HPDE6-E6E7 (cell line): ENCODE measurements around the gene KIAA1755.

Source experiments
- DNase-seq: peaks from one replicate; pipeline ENCODE4 v3.0.0; 2011; ENCODE audit warnings: missing footprints; ENCODE audit errors: extremely low spot score

KIAA1755 gene

GRCh38 chr20:38166703-38167233 is 93.8 kb downstream of the KIAA1755 start:
- no peak for DNase-seq

DNA sequence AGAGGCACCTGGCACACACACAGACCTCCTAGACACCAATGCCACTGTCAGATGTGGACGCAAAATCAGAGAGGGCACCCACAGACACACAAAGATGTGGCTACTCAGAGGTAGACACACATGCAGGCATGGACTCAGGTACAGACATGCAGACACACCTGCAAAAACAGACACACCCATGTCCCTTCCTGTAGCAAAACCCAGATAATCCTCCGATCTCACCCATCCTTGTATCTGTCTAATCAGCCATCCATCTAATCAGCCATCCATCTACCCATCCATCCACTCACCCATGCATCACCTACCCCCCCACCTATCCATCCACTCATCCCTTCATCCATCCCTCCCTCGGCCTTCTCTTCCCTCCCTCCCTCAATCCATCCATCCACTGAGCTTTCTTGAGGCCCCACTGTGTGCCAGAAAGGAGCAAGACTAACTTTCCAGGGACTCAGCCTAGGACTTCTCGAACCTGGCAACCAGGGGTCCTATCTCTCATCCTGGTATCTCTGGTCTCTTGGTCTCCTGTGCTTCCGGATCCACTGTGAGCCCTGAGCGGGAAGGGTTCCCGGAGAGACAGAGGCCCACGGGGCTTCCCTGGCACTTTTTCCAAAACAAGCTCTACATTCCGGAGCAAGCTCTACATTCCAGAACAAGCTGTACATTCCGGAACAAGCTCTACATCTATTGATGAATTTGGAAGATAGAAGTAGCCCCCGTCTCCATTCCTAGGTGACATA is 94.4 kb downstream of the KIAA1755 start:
- DNase-seq: no peak

DNA sequence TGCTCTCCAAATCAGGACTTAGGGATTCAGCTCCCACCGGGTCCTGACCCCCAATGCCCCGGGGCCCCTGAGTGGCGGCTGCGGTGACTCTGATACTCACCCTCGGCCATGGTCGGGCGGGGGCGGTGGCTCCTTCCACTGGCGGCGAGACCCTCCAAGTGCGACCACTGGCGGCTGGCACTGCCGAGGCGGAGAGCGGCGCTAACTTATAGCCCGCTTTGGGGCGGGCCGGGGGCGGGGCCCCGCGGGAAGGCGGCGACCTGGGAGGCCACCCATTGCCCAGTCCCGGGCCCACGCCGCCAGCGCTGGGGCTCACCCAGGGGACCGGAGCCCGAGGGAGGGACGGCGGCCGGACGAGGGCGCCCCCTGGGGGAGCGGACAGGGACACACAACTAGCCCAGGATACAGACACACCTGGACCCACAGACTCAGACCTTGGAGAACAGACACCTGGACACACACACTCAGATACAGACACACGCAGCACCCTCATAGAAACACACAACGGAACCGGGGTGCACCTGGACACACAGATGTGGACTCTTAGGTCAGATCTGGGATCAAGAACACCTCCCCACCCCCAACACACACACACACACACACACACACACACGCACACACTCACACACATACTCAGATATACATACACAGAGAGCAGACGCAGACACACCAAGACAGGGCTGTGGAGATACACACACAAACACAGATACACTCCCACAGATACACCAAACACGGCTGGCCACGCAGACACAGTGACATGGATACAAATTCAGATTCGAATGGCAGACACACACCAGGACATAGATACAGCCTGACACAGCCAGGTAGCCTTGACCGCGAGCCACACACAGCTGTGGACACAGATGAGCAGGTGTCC is 95.2 kb downstream of the KIAA1755 start, which contains the start of gene TGM2:
Gene TGM2 (minus strand): TSS at position 182 of the 877 bp plus-strand sequence. CDS start 72 bp downstream, at position 110.
- no peak for DNase-seq

- DNase-seq: no peak
Observed at GRCh38 chr20:38164624-38165088, 95.9 kb downstream of the KIAA1755 start.

- no peak for DNase-seq
Observed at GRCh38 chr20:38164069-38164468, 96.5 kb downstream of the KIAA1755 start.

- DNase-seq: no peak
Observed at GRCh38 chr20:38162878-38163875, 97.4 kb downstream of the KIAA1755 start.

DNA sequence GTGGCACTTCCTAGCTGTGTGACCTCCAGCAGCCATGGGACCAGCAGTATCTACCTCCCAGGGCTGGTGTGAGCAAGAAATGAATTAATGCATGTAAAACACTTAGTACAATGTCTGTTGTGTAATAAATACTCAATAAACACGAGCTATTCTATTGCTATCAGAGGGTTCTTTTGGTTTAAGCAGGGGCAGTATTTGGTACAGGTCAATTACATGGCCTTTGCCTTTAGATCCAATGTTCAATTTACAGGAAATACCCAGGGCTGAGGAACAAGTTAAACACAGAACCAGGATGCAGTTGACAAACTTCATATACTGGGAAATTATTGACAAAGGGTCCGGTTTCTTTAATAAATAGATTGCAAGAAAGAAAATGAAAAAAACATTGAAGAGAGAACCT is 98.4 kb downstream of the KIAA1755 start:
- DNase-seq: no peak

DNA sequence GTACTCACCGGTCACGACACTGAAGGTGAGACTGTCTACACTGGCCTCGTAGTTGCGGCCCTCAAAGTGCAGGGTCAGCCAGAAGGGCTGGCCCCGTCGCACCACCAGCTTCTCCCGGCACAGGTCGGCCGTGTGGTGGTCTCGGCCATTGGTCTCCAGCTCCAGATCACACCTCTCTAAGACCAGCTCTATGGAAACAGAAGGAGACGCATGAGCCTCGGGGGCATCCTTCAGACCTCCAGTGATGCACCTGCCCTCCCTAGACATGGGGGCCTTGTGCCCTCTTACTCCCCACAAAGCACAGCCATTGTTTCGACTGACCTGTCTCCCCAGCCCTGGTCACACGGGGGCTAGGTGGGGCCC is 99.1 kb downstream of the KIAA1755 start:
- no peak for DNase-seq
